NCI-H1105 treated with DMSO at 0.1 percent for 48 hours (cell line): ENCODE data around the gene NATD1.
"Not testable (repeated sequence)": the region's sequence is repeated elsewhere in the genome, so short reads cannot be mapped to it uniquely, and the experiment has no call there.

ENCODE experiments used
- DNase-seq: peaks from one replicate; lab custom pipeline; 2025; lab: John Stamatoyannopoulos, UW

The NATD1 gene

DNA sequence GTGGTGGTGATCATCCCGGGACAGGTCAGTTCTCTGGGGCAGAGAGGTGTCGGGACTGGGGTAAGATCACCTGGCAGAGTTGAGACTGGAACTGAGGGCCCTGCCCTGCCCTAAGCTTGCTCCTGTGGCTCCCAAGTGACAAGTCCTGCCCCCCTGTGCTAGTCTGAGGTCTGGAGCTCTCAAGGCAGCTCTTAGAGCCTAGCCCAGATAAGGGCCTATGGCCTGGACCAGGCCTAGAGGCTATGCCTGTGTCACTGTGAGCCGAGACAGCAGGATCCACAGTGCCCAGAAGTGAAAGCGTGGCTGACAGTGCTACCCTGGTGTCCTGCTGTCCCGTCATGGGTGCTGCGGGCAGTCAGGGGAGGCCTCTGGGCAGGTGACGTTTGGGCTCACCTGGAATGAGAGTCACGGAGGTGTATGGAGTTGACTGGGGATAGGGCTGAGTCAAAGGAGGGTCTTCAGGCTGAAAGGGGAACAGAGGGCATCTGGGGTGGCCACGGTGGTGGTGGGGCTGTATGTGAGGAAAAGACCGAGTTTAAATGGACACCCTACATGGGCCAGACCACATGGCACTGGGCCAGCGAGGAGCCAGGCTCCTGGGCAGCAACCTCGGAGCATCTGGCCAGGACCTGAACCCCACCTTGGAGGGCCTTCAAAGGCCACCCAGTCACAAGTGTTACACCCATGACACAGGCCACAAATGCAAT, 5.5 kb downstream of the NATD1 start:
- no peak for DNase-seq

DNA sequence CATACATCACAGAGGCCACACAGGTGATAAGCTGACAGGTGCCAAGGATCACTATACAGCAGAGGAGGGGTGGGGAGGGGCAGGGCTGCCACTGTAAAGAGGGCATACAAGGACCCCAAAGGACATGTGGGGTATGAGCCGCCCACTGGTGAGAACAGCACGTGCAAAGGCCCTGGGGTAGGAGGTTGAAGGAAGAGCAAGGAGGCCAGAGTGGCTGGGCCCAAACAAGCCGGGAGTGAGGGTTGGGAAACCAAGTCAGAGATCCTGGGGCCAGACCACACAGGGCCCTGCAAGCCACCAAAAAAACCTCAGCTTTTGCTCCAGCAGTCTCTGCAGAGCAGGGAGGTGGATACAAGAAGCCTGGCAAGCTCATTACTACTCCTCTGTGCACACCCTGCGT, 6.5 kb downstream of the NATD1 start:
- no peak for DNase-seq

DNA sequence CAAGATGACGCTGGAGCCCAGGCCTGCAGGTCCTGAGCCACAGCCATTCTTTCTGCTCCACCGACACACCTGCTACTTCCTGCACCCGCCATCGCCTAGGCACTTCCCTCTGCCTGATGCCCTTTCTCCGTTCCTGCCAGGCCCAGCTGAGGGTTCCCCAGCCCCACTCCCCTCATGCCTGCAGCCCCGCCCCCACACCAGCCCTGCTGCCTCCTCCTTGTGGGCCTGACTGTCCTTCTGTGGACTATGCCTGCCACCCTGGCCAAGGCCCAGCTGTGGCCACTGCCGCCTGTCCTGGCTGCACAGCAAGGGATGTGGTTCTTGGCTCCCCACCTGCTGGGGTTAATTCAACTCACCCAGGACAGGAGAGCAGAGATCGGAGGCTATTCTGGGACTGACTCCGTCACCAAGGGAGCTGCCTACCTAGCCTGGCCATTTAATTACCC, 7.5 kb downstream of the NATD1 start:
- DNase-seq, result no peak

DNA sequence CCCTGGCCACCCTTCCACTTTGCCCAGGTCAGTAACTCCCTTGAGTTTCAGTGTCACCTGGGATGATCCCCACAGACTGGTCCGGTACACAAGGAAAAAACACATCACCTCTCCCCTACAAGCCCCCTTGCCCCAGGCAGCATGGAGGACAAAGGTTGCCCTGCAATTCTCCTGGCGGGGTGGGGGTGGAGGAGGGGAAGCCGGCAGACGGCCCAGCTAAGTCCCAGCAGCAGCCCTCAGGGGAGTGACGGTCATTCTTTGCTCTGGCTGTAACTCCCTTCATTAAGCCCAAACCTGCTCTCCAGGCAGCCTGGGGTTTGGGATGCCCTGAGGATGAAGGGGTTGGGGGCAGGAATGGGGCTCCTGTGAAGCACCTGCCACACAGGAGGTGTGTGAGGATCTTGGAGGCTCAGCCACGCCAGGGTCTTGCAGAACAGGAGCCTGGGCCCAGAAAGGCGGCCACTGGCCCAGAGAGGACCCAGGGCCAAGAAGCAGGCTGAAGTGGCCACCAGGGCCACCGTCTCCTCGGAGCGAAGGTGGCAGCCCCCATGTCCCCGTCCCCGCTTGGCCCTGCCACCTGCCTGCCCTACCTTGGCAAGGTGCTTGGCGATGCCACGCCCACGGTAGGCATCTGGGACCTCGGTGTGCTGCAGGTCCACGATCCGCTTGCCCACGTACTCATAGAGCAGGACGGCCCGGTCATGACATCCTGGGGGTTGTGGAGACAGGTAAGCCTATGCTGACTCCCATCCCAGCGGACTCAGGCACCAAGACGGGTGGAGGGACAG, 9.5 kb downstream of the NATD1 start:
- DNase-seq, result no peak

DNA sequence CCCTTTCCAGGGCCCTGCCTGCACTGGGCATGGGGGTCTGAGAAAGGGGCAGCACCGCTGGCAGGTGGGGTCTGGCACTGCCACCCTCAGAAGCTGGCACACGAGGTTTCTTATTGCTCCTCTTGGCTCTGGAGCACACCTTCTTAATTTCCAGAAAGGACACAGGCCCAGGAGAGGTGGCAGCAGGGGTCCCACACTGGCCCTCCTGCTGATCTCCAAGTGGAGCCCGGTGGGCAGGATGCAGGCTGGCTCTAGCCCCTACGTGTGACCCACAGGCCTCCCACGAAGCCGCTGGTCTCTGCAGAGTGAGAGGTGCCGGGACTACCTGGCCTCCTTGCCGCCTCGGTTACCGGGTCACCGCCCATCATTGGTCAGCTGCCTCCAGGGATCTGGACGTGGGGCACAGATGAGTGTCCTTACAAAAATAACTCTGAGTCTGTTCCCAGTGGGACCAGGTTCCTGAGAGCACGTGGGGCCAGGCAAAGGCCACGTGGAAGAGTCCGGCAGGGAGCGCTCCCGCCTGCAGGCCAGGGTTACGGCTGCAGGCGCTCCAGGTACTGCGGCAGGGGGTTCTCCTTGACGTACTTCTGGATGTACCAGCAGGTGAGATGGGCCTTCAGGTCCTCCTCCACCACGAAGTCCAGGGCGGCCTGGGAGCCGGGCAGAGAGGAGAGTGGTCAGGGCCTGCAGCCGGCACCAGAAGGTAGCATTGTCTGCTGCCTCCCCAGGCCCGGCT, 10.3 kb downstream of the NATD1 start:
- no peak for DNase-seq

DNA sequence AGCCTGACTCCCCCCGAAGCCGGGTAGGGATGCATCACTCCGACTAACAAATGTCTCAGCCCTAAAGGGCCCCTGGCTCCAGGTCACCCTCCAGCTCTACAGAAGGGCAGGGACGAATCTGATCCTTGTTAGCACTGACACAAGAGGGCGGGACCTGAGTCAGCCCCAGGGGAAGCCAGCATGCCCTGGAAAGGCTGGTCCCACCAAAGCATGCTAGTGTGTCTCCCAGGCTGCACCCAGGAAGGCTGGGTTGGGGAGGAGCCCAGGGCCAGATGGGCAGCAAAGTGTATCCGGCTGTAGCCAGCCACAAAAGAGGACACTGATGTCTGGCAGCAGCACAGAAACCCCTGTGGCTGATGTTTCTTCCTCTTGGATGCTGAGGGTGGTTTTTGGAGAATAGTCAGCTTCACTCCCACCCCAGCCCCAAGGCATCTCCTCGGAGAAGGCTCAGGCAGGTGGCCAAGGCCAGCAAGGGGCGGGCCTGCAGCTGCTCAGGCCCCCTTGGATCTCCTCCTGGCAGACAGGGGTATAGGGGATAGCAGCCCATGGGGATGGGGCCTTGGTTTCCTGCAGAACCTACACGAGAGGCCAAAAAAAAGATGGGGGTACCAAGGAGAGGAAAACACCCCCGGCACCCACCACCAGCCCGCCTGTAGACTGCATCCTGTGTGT, 11.0 kb downstream of the NATD1 start:
- no peak for DNase-seq

DNA sequence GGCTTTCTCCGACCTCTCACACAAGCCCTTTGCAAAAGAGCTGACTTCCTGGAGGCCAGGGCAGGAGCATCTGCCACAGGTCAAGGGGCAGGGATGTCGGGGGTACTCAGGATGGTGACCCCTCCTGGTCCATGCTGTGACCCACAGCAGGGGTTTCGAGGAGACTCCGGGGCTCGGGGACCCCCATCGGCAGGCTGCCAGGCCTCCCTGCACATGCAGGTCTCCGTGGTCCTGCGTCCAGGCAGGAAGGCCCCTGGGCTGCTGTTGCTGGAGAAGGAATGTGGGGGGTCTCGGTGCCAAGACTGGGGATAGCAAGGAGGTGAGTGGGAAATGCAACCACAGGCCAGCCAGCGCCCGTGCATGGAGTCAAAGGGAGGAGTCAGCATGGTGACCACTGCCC, 11.6 kb downstream of the NATD1 start:
- no peak for DNase-seq

DNA sequence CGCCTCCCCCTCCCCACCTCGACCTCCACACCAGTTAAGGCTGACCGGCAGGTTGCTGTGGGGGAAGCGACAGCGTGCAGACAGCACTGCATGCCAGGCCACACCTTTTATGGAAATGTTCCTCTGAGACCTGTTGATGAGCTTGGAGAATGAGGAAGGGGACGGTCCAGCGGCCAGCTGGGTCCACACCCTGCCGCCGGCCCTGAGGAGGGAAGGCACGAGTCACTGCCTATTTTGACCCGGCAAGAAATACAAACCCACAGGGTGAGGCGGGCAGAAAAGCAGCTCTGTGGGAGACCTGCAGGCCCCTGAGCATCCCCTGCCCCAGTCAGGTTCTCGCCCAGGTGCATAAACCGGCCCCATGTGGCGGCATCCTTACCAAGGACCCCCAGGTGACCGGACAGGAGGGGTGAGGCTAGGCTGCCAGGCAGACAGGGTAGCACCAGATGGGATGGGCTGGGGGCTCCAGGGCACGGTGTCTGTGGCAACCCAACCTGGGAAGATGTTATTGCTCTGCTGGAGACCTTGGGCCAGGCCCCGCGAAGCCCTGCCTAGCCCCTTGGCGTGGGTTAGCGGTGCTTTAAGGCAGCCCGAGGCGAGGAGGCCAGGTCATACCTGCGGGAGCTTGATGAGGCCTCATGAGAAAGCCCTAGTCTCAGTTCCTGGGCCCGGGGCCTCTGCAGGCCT, 12.7 kb downstream of the NATD1 start:
- no peak for DNase-seq

DNA sequence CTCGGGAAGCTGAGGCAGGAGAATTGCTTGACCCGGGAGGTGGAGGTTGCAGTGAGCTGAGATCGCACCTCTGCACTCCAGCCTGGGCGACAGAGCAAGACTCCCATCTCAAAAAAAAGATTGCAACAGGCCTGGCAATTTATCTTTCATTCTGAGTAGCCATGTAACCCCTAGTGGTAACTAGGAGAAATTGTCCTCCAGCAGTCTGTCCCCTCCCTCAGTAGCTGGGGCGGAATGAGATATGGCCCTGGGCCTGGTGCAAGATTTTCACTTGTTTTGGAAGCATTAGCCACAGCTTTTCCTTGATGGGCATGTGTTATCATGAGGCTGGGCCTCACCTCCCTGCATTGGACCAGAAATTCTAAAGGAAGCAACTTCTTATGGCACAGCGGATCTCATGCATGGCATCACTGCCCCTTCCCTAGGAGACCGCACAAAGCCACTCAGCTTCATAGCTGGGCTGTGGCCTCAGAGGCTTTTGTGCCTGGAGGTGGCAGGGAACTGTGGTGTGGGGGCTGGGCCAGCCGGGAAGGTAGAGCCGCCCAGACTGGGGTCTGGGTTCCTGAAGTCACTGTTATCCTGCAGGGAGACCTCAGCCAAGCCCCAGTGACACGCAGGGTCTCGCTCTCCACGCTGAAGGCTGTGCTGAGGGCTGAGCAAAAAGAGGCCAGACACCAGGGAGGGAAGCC, 13.4 kb downstream of the NATD1 start:
- DNase-seq, result peak; percentile 21

DNA sequence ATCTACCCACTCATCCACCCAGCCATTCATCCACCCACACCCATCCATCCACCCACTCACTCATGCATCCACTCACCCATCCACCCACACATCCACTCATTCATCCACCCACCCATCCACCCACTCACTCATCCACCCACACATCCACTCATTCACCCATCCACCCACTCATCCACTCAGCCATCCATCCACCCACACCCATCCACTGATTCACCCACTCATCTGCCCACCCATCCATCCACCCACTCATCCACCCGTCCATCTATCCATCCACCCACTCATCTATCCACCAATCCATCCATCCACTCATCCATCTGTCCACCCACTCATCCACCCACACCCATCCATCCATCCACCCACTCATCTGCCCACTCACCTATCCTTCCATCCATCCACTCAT, 17.3 kb downstream of the NATD1 start:
- no peak for DNase-seq

DNA sequence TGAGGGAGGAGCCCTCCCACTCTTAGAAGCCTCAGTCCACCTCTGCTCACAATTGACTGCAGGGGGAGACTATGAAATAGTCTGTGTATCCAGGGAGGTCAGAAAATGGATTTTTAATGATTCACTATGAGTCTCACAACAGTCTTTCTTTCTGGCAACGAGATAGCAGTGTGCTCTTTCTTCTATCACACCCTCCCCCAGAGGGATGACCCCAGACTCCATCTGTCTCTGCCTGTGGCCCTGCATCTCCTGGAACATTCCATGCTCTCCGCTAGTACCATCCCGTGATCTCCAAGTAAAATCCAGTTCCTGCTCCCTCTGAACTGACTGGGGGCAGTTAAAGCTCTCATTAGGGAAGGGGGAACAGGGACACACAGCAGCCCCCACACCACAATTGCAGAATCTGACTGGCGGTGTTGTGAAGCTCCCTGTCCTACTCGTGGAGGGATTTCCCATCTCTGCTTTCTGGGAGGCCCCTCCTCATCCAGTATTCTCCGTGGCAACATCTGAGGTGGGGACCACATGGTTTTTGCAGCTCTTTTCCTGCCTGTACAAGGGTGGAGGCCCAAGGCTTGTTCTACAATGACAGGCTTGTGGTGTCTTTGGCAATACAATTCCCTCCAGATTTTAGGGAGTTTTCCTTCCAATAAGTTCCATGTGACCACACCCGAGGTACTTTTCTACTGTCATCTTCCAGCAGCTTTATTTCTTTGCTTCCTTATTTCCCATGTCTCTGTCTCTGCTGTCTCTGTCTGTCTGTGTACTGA, 19.4 kb downstream of the NATD1 start:
- no peak for DNase-seq

DNA sequence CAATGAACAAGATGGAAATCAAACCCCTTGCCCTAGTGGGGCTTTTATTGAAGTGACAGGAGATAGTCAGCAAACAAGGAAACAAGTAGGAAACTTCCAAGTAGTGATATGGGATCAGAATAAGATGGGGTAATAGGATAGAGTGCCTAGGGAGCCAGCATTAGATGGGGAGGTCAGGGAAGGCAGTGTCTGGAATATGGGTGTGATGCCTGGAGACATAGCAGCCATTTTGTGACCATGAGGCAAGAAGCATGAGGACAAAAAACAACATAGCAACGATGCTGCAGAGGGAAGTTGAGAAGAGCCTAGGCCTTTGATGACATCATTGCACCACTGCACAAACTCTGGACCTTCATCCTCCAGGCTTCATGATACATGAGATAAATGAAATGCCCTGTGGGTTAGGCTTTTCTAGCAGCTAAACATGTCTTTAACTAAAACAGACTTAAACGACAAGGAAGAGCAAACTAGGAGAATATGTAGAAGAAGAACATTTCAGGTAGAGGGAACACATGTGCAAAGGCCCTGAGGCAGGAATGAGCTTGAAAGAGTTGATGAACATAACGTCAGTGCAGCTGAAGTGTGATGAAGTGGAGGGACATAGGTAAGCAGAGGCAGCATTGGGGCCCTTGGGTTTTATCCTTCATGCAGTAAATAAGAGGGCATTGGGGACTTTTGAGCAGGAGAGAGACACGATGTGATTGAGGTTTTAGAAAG, 21.0 kb downstream of the NATD1 start:
- no peak for DNase-seq

DNA sequence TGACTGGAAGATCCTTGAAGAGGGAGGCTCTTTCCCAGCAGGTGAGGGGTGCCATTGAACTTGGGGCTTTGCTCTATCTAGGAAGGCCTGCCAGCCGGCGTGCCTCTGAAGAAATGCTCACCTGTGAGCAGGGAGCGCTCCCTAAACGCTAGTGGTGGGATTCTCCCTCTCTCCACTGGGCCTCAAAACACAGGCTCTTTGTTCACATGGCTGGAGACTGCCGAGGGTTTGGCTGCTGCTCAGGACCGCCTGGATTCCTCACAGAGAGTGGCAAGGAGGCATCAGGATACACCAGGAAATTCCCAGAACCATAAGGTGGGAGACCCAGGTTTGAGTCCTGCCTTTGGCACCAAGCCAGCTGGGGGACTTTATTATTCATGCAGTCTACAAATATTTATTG, 21.7 kb downstream of the NATD1 start:
- DNase-seq, result no peak

DNA sequence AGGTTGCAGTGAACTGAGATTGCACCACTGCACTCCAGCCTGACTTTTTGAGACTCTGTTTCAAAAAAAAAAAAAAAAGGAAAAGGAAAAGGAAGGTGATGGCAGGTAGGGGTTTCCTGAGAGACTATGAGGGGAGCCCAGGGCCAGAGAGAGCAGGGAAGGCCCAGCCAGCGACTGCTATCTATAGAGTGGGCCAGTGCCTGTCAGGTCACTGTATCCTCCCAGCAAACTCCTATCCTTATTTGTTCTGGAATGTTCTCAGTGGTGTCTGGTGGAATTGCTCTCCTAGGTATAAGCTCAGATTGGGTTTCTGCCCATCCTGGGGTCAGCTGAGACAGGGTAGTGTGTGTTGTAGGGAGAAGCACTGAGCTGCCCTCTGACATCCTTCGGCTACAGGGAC, 24.4 kb downstream of the NATD1 start:
- no peak for DNase-seq

DNA sequence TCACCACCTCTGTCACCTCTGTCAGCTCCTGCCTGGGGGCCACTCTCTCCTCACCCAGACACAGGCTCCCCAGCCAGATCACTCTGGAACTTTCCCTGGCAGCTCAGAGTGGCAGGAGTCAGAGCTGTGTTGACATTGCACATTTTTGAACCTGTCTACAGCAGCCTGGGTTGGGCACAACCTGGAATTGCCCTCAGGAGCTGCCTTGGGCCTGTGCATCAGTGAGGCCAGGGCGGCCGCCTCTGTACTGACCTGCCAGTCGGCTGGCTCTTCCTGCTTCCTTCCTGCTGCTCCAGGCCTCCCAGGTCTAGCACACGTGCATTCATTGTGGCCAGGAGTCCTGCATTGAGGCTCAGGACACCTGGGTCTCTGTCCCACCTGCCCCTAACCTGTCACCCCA, 25.1 kb downstream of the NATD1 start:
- DNase-seq, result no peak

DNA sequence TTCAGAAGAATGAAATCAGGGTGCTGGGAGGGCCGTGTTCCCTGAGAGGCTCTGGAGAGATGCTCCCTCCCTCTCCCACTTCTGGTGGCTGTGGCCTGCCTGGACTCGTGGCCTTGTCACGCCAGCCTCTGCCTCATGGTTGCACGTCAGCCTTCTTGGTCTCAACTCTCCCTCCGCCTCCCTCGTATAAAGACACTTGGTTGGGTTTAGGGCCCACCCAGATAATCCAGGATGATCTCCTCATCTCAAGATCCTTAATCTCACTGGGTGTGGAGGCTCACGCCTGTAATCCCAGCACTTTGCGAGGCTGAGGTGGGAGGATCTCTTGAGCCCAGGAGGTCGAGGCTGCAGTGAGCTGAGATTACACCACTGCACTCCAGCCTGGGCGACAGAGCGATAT, 25.9 kb downstream of the NATD1 start:
- not testable (repeated sequence) for DNase-seq

DNA sequence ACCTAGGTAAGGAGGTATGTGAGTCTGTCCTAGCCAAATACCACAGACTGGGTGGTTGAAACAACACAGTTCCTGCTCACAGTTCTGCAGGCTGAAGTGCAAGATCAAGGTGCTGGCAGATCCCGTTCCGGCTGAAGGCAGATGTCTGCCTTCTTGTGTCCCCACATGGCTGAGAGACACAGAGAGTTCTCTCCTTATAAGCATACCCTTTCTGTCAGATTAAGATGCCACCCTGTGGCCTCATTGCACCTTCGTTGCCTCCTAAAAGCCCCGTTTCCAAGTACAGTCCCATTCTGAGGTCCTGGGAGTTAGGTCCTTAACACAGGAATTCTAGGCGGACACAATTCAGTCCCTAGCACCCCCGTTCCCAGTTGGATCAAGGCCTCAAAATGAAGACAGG, 30.1 kb downstream of the NATD1 start:
- no peak for DNase-seq

DNA sequence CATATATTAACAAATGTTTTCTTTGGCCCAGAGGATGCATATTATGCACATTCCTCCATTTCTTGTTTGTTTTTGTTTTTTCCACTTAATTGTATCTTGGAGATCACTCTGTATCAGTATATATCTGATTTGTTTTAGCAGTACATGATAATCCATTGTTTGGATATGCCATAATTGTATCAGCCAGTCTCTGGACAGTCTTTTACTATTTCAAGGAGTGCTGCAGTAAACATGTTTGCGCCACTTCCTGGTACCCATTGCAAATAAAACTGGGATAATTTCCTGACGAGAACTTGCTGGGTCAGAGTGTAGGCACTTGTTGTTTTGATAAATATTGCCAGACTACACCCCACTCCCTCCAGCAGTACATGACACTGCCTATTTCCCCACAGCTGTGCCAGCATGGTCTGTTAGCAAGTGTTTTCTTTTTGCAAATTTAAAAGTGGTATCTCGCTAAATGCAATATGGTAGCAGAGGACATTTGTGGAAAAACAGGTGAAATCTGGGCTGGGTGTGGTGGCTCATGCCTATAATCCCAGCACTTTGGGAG, 34.3 kb downstream of the NATD1 start:
- no peak for DNase-seq

DNA sequence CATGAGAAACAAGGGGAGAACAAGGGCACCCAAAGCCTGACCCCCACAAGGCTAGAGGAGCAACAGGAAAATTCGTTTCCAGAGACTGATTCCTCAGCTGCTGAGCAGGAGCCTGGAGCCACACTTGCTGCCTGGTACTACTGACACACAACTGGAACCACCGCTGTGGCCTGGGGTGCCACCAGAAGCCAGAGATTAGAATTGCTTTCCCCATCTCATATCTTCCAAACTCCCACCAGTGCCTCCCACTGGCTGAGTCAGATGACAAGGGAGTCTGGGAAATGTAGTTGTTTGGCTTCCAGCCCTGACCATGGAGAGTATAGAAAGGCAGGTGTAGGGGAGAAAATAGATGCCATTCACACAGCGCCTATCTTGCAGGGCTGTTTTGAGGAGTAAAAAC, 35.1 kb downstream of the NATD1 start:
- no peak for DNase-seq
